Fibroblast of mammary gland (primary cell): ENCODE results near the gene ADSL.
A peak's percentile ranks its signal among the peaks of the same experiment; 100 is the strongest.

Experiments used
- DNase-seq: peaks from one replicate; pipeline ENCODE4 v3.0.0-alpha.2; 2010; ENCODE audit warnings: low read depth
- H3K4me3 ChIP-seq: 2 replicates; pipeline ENCODE4 v1.5.1; 2011; ENCODE audit warnings: low read depth, mild to moderate bottlenecking, low read length, moderate library complexity; ENCODE audit not compliant: control insufficient read depth
- CTCF ChIP-seq: conservative IDR thresholded peaks from 2 replicates; pipeline ENCODE4 v1.5.1; 2011; ENCODE audit warnings: low read depth, low read length, inconsistent platforms; ENCODE audit not compliant: control insufficient read depth, insufficient read depth

ADSL gene

GRCh38 chr22:40436505-40437431 is 90.5 kb downstream of the ADSL start:
- DNase-seq = peak; percentile 71
- peak; percentile 61 for TF ChIP-seq CTCF
- H3K4me3 ChIP-seq = no peak overlapping the region
